ENCODE measurements around the gene SLC5A1.

DNA sequence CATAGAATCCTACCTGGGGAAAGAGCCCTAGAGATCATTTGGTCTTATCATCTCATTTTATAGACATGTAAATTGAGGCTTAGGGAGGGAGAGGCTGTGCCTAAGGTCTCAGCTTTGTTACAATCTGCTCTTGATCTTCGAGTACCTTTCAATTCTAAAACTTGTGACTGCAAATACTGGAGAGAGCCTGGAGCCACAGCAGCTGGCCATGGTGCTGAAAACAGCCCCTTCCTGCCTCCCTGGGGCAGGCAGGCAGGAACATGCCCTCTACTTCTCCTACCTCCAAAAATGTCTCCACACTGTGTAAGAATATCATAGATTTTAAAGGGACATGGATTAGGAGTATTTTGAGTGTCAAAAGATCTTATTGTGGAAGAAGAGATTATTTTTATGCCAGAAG is 63.9 kb downstream of the SLC5A1 start:
- TF ChIP-seq POLR2A (IDR thresholded peaks at IDR 0.05): no peak
- TF ChIP-seq, protein P1, sequence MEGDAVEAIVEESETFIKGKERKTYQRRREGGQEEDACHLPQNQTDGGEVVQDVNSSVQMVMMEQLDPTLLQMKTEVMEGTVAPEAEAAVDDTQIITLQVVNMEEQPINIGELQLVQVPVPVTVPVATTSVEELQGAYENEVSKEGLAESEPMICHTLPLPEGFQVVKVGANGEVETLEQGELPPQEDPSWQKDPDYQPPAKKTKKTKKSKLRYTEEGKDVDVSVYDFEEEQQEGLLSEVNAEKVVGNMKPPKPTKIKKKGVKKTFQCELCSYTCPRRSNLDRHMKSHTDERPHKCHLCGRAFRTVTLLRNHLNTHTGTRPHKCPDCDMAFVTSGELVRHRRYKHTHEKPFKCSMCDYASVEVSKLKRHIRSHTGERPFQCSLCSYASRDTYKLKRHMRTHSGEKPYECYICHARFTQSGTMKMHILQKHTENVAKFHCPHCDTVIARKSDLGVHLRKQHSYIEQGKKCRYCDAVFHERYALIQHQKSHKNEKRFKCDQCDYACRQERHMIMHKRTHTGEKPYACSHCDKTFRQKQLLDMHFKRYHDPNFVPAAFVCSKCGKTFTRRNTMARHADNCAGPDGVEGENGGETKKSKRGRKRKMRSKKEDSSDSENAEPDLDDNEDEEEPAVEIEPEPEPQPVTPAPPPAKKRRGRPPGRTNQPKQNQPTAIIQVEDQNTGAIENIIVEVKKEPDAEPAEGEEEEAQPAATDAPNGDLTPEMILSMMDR (IDR thresholded peaks at IDR 0.05 in 8 of 11, conservative IDR thresholded peaks at IDR 0.05 in 3 of 11): no peak

Data from spleen (tissue), 7 donors.